Measurements from ENCODE around the gene C20orf96. TPM values are rescaled to one million over a fixed set of nuclear protein-coding genes. Genes with fewer than 3 reads are reported as not detected.
A peak's percentile ranks its signal among the peaks of the same experiment; 100 is the strongest.
"Not testable (repeated sequence)": the region's sequence is repeated elsewhere in the genome, so short reads cannot be mapped to it uniquely, and the experiment has no call there.

Gene C20orf96
- total RNA-seq, 3 donors from 2014 or later (not counting 1 experiment from before 2014, with no cell fraction given): 3.8 to 4.3 (median 4.1) TPM

GRCh38 chr20:237489-237888 lies 53.1 kb downstream of the C20orf96 start:
- Histone ChIP-seq H3K4me1 (ENCODE audit: control insufficient read depth, insufficient read depth, low read length) (peaks cover 3% of the 10 kb centered on the region), H3K27ac (ENCODE audit: low read length) (no peak overlapping the region), H3K9me3 (ENCODE audit: control insufficient read depth, insufficient read depth, low read length) (no peaks in the 10 kb centered on the region), H3K4me3 (ENCODE audit: low read length) (no peak overlapping the region), H3K36me3 (ENCODE audit: control insufficient read depth, insufficient read depth, low read length) (no peaks in the 10 kb centered on the region), H3K27me3 (ENCODE audit: control insufficient read depth, insufficient read depth, low read length) (no peaks in the 10 kb centered on the region)
- TF ChIP-seq, protein P1, sequence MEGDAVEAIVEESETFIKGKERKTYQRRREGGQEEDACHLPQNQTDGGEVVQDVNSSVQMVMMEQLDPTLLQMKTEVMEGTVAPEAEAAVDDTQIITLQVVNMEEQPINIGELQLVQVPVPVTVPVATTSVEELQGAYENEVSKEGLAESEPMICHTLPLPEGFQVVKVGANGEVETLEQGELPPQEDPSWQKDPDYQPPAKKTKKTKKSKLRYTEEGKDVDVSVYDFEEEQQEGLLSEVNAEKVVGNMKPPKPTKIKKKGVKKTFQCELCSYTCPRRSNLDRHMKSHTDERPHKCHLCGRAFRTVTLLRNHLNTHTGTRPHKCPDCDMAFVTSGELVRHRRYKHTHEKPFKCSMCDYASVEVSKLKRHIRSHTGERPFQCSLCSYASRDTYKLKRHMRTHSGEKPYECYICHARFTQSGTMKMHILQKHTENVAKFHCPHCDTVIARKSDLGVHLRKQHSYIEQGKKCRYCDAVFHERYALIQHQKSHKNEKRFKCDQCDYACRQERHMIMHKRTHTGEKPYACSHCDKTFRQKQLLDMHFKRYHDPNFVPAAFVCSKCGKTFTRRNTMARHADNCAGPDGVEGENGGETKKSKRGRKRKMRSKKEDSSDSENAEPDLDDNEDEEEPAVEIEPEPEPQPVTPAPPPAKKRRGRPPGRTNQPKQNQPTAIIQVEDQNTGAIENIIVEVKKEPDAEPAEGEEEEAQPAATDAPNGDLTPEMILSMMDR (IDR thresholded peaks at IDR 0.05): no peak
- Mint-ChIP-seq H3K4me1 (peaks cover 6% of the 10 kb centered on the region in 2 donors), H3K27ac (peak overlapping the region in 1 of 2 donors; percentile 19), H3K9me3 (no peaks in the 10 kb centered on the region), H3K36me3 (no peaks in the 10 kb centered on the region), H3K27me3 (ENCODE audit: low read depth in 2 of 2) (peaks cover 0 to 4% of the 10 kb centered on the region in 2 donors), H3K4me3 (no peak overlapping the region)
- WGBS (ENCODE audit: insufficient coverage): 8% methylated on average over 4 of the region's 4 CpGs
- ATAC-seq: peak in 1 of 3 donors; percentile 63
- intact Hi-C loops (cut with micrococcal nuclease): no loop called here
- DNase-seq: peak in 1 of 2 donors; percentile 33

DNA sequence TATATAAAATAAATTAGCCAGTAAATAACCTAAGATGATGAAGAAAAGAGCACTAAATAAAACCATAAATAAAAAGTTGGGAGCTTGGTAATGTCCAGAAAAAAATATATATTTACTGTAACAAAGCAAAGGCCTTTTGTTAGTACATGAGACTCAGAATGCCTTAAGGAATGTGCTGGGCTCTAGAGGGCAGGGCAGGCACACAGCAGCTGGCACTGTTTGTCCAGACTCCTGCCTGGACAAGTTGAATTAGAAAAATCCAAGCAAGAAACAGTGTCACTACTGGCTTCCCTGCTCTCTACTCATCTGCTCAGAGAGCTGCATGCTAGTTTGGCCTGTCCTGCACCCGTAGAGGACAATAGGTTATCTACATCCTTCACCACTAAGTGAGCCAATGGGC lies 54.7 kb downstream of the C20orf96 start:
- H3K4me1 Mint-ChIP-seq: peaks cover 6% of the 10 kb centered on the region in 2 donors
- WGBS (ENCODE audit: insufficient coverage): 100% methylated on average over 1 of the region's 1 CpG
- H3K9me3 Mint-ChIP-seq: no peaks in the 10 kb centered on the region

GRCh38 chr20:227439-228105 lies 63.0 kb downstream of the C20orf96 start:
- Histone ChIP-seq H3K36me3 (ENCODE audit: control insufficient read depth, insufficient read depth, low read length) (no peaks in the 10 kb centered on the region), H3K27ac (ENCODE audit: low read length) (peak overlapping the region; percentile 11), H3K9me3 (ENCODE audit: control insufficient read depth, insufficient read depth, low read length) (no peaks in the 10 kb centered on the region), H3K4me1 (ENCODE audit: control insufficient read depth, insufficient read depth, low read length) (no peaks in the 10 kb centered on the region), H3K27me3 (ENCODE audit: control insufficient read depth, insufficient read depth, low read length) (no peaks in the 10 kb centered on the region), H3K4me3 (ENCODE audit: low read length) (no peak overlapping the region)
- Mint-ChIP-seq H3K4me1 (no peaks in the 10 kb centered on the region), H3K36me3 (no peaks in the 10 kb centered on the region), H3K27me3 (ENCODE audit: low read depth in 2 of 2) (peaks cover 21 to 34% of the 10 kb centered on the region in 2 donors), H3K9me3 (no peaks in the 10 kb centered on the region), H3K4me3 (no peak overlapping the region), H3K27ac (no peak overlapping the region)
- TF ChIP-seq, protein P1 (IDR thresholded peaks at IDR 0.05): no peak
- intact Hi-C loops (cut with micrococcal nuclease): no loop called here
- 22% methylated on average over 2 of the region's 3 CpGs for WGBS (ENCODE audit: insufficient coverage)
- ATAC-seq (no peak), DNase-seq (peak in 1 of 2 donors; percentile 17)

More for the DNA sequence above, 54.7 kb downstream of the C20orf96 start:
- Histone ChIP-seq H3K27ac (ENCODE audit: low read length) (no peak overlapping the region), H3K36me3 (ENCODE audit: control insufficient read depth, insufficient read depth, low read length) (no peaks in the 10 kb centered on the region), H3K9me3 (ENCODE audit: control insufficient read depth, insufficient read depth, low read length) (no peaks in the 10 kb centered on the region), H3K4me1 (ENCODE audit: control insufficient read depth, insufficient read depth, low read length) (peaks cover 3% of the 10 kb centered on the region), H3K4me3 (ENCODE audit: low read length) (no peak overlapping the region), H3K27me3 (ENCODE audit: control insufficient read depth, insufficient read depth, low read length) (no peaks in the 10 kb centered on the region)
- Mint-ChIP-seq H3K36me3 (no peaks in the 10 kb centered on the region), H3K27ac (no peak overlapping the region), H3K27me3 (ENCODE audit: low read depth in 2 of 2) (peaks cover 0 to 6% of the 10 kb centered on the region in 2 donors), H3K4me3 (no peak overlapping the region)
- DNase-seq: no peak
- TF ChIP-seq, protein P1 (IDR thresholded peaks at IDR 0.05): no peak
- intact Hi-C loops (cut with micrococcal nuclease): no loop called here
- no peak for ATAC-seq

DNA sequence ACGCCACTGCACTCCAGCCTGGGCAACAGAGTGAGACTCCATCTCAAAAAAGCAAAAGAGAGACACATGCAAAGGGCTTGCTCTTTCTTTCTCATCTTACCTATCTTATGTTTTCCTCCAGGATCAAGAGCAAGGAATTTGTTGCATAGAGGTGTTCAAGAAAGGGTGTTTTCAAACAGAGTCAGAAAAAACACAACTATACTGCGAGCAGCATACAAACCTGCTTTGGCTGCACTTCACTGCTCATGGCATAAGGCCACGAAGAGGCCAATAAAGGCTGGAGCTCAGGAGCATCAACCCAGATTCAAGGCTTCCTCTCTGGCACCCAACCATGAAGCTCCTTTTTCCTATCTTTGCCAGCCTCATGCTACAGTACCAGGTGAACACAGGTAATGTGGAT lies 63.6 kb downstream of the C20orf96 start, which contains the start of gene DEFB129:
Gene DEFB129, plus strand, starts transcription at position 301 of the 400 bp plus-strand sequence. Its CDS starts 31 bp downstream, at position 332.
- intact Hi-C loops (cut with micrococcal nuclease): no loop called here
- Mint-ChIP-seq H3K9me3 (no peaks in the 10 kb centered on the region), H3K36me3 (no peaks in the 10 kb centered on the region), H3K4me3 (no peak within 1 kb of the TSS), H3K27ac (no peak within 1 kb of the TSS), H3K4me1 (no peaks in the 10 kb centered on the region), H3K27me3 (ENCODE audit: low read depth in 2 of 2) (peaks cover 21 to 40% of the 10 kb centered on the region in 2 donors)
- ATAC-seq (no peak), DNase-seq (no peak)
- Histone ChIP-seq H3K36me3 (ENCODE audit: control insufficient read depth, insufficient read depth, low read length) (no peaks in the 10 kb centered on the region), H3K9me3 (ENCODE audit: control insufficient read depth, insufficient read depth, low read length) (no peaks in the 10 kb centered on the region), H3K4me1 (ENCODE audit: control insufficient read depth, insufficient read depth, low read length) (no peaks in the 10 kb centered on the region), H3K4me3 (ENCODE audit: low read length) (no peak within 1 kb of the TSS), H3K27ac (ENCODE audit: low read length) (peak within 1 kb of the TSS; percentile 11), H3K27me3 (ENCODE audit: control insufficient read depth, insufficient read depth, low read length) (no peaks in the 10 kb centered on the region)
- 78% methylated on average over 3 of the region's 3 CpGs for WGBS (ENCODE audit: insufficient coverage)
- TF ChIP-seq, protein P1 (IDR thresholded peaks at IDR 0.05): no peak

DNA sequence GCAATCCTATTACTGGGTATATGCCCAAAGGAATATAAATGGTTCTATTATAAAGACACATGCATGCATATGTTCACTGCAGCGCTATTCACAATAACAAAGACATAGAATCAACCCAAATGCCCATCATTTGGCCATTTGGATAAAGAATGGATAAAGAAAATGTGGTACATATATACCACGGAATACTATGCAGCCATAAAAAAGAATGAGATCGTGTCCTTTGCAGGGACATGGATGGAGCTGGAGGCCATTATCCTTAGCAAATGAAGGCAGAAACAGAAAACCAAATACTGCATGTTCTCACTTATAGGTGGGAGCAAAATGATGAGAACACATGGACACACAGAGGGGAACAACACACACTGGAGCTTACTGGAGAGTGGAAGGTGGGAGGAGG lies 64.7 kb downstream of the C20orf96 start:
- H3K4me3 Mint-ChIP-seq; H3K4me1 ChIP-seq (ENCODE audit: control insufficient read depth, insufficient read depth, low read length); H3K9me3 ChIP-seq (ENCODE audit: control insufficient read depth, insufficient read depth, low read length); ATAC-seq; H3K27ac ChIP-seq (ENCODE audit: low read length); H3K4me3 ChIP-seq (ENCODE audit: low read length); H3K27me3 ChIP-seq (ENCODE audit: control insufficient read depth, insufficient read depth, low read length); H3K4me1 Mint-ChIP-seq; H3K9me3 Mint-ChIP-seq; H3K27ac Mint-ChIP-seq; DNase-seq; intact Hi-C loops (cut with micrococcal nuclease); H3K36me3 ChIP-seq (ENCODE audit: control insufficient read depth, insufficient read depth, low read length); H3K36me3 Mint-ChIP-seq: not testable (repeated sequence)
- peaks cover 27 to 44% of the 10 kb centered on the region in 2 donors for H3K27me3 Mint-ChIP-seq (ENCODE audit: low read depth in 2 of 2)
- WGBS (ENCODE audit: insufficient coverage): 97% methylated on average over 2 of the region's 3 CpGs

Data from natural killer cell (primary cell).